TTC549 (cell line): Measurements from ENCODE around the gene PPP1R12A.
A peak's percentile ranks its signal among the peaks of the same experiment; 100 is the strongest.

Experiments
- FAIRE-seq: peaks from 2 replicates; lab custom pipeline; 2012; peaks lifted over from hg19 to GRCh38; lab: Jason Lieb, UNC

PPP1R12A gene

DNA sequence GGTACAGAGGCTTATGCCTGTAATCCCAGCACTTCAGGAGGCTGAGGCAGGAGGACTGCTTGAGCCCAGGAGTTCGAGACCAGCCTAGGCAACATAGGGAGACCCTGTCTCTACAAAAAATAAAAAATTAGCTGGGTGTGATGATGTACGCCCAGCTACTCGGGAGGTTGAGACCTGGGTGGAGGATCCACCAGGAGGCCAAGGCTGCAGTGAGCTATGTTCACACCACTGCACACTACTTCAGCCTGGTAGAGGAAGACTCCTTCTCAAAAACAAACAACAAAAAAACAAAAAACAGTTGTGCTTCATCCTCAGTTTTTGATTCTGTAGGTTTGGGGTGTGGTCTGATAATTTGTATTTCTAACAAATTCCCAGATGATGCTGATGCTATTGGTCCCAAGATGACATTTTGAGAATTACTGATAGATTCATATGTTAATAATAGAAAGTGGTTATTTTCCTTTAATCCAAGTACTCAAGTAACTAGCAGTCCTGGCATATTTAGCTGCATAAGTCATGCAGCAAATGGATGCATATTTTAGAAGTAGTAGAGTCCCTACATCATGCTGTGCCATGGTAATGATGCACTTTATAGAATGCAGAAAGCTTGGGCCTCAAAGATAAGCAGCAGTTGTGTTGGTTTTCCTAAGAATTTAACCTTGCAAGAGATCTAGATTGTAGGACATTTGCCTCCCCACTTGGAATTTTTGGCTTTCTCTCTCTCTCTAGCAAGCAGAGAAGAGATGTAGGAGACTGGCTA lies 168.0 kb downstream of the PPP1R12A start:
- no peak for FAIRE-seq

DNA sequence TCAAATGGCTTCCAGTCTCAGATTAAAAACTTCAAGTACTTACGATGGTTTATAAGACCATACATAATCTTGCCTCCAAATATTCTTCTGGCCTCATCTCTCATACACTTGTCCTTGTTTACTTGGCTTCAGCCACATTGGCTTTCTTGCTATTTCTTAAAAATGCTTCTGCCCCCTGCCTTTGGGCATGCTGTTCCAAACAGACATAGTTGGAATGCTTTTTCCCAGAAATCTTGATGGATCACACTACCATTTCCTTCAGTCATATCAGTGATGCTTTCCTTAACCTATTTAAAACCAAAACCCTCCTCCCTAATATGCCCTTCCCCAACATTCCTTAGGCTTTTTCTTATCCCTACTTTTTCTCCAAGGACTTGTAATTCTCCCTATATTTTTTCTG lies 169.7 kb downstream of the PPP1R12A start:
- no peak for FAIRE-seq

- FAIRE-seq: no peak
Observed at GRCh38 chr12:79764641-79765040, 170.3 kb downstream of the PPP1R12A start.

- FAIRE-seq: no peak
Observed at GRCh38 chr12:79763766-79764452, 171.0 kb downstream of the PPP1R12A start.

DNA sequence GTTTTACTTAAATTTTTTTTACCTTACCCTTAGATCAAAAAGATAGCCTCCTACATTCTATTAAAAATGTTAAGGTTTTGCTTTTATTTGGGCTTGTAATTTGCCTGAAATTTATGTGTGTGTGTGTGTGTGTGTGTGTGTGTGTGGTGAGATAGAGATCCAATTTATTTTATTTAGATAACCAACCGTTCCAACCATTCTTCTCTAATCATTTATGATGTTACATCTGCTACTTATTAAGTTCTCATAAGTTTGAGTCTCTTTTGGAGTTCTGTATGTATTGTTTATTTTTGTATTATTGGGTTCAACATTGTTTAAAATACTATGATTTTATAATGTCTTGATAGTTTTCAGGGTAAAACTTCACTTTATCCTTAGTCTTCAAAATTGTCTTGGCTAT lies 173.6 kb downstream of the PPP1R12A start:
- no peak for FAIRE-seq

DNA sequence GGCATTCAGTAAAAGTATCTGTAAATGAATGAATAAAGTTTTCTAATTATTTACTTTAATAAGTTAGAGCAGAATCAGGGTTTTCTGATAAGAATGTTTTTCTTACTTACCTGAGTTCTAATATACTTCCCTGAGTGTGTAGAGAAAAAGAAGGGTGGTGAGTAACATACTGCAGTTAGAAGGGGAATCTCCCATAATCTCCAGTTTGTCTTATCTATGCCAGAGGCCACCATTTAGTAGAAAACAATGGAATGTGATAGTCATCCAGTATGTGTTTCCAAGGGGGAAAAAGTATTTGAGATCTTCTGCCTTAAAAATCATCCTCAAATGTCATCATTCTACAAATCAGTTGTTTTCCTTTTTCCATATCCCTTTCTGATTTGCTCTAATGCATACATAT lies 187.6 kb downstream of the PPP1R12A start:
- no peak for FAIRE-seq

GRCh38 chr12:79737875-79738718 lies 196.8 kb downstream of the PPP1R12A start:
- FAIRE-seq: peak; percentile 34

GRCh38 chr12:79732638-79733037 lies 202.3 kb downstream of the PPP1R12A start:
- FAIRE-seq: no peak

- FAIRE-seq: no peak
Observed at GRCh38 chr12:79725987-79726386, 208.9 kb downstream of the PPP1R12A start.
